Measurements from ENCODE around the gene CLHC1.

Gene CLHC1

DNA sequence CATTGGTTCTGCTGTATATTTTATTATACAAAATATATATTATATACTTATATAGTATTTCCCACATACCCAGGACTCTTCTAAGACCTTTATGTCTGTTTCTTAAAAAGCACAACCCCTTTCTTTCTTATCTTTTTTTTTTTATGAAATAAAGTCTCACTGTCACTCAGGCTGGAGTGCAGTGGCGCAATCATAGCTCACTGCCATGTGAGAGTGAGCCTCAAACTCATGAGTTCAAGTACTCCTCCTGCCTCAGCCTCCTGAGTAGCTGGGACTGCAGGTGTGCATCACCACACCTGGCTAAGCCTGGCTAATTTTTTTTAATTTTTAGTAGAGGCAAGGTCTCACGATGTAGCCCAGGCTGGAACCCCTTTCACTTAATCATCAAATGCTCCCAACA is 72.3 kb downstream of the CLHC1 start:
- TF ChIP-seq CTCF (conservative IDR thresholded peaks at IDR 0.05; ENCODE audit: low read depth, low read length) = no peak
- no peak for DNase-seq (ENCODE audit: low read depth)
- no peak overlapping the region for H3K4me3 ChIP-seq (ENCODE audit: low read depth, low read length)

GRCh38 chr2:55159037-55159651 is 72.9 kb downstream of the CLHC1 start:
- TF ChIP-seq CTCF (conservative IDR thresholded peaks at IDR 0.05; ENCODE audit: low read depth, low read length) = no peak
- no peak for DNase-seq (ENCODE audit: low read depth)
- H3K4me3 ChIP-seq (ENCODE audit: low read depth, low read length) = no peak overlapping the region

DNA sequence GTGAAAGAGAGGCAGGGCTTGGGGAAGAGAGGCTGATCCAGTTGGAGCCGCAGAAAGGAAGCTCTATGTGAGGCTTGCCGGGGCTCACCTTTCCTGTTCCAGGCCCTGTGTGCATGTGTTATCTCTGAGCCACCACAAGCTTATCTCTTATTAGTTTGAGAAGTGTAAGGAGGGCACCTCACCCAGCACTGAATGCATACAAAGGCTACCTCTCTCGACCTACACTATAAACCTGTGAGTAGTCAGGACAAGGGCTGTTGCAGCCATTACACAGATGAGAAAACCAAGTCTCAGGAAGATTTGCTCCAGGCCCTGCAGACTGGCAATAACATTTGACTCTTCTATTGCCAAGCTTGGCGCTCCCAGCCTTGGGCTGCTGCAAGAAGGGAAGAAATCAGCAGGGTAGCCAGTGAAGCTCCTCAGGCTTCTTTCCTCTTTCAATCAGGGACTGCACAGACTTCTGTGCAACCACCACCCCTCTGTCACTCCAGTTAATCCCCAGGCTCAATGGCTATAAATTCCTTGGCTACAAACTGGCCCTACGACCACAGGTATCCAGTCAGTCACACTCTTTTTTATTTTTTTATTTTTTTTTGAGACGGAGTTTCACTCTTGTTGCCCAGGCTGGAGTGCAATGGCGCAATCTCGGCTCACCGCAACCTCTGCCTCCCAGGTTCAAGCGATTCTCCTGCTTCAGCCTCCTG is 73.8 kb downstream of the CLHC1 start:
- no peak overlapping the region for H3K4me3 ChIP-seq (ENCODE audit: low read depth, low read length)
- TF ChIP-seq CTCF (conservative IDR thresholded peaks at IDR 0.05; ENCODE audit: low read depth, low read length) = no peak
- DNase-seq (ENCODE audit: low read depth) = no peak

- no peak for TF ChIP-seq CTCF (conservative IDR thresholded peaks at IDR 0.05; ENCODE audit: low read depth, low read length)
- no peak overlapping the region for H3K4me3 ChIP-seq (ENCODE audit: low read depth, low read length)
- DNase-seq (ENCODE audit: low read depth) = no peak
These were observed 74.6 kb downstream of the CLHC1 start for GRCh38 chr2:55157474-55157884.

GRCh38 chr2:55156984-55157383 is 75.1 kb downstream of the CLHC1 start:
- TF ChIP-seq CTCF (conservative IDR thresholded peaks at IDR 0.05; ENCODE audit: low read depth, low read length) = no peak
- no peak overlapping the region for H3K4me3 ChIP-seq (ENCODE audit: low read depth, low read length)
- DNase-seq (ENCODE audit: low read depth) = no peak

GRCh38 chr2:55156326-55156725 is 75.8 kb downstream of the CLHC1 start:
- no peak for TF ChIP-seq CTCF (conservative IDR thresholded peaks at IDR 0.05; ENCODE audit: low read depth, low read length)
- H3K4me3 ChIP-seq (ENCODE audit: low read depth, low read length) = no peak overlapping the region
- peak; percentile 45 for DNase-seq (ENCODE audit: low read depth)

- peak; percentile 62 for DNase-seq (ENCODE audit: low read depth)
- no peak for TF ChIP-seq CTCF (conservative IDR thresholded peaks at IDR 0.05; ENCODE audit: low read depth, low read length)
- H3K4me3 ChIP-seq (ENCODE audit: low read depth, low read length) = no peak overlapping the region
These were observed 76.3 kb downstream of the CLHC1 start for GRCh38 chr2:55155764-55156281.

Data from choroid plexus epithelial cell (primary cell).